Measurements from ENCODE around the gene CITED2.

CITED2 gene

GRCh38 chr6:139337001-139337400, 37.4 kb downstream of the CITED2 start:
- DNase-seq (ENCODE audit: extremely low read depth, low read depth), result no peak
- TF ChIP-seq CTCF (IDR thresholded peaks at IDR 0.05; ENCODE audit: low read depth, low read length), result no peak

- DNase-seq (ENCODE audit: extremely low read depth, low read depth), result no peak
- no peak for TF ChIP-seq CTCF (IDR thresholded peaks at IDR 0.05; ENCODE audit: low read depth, low read length)
Measured at GRCh38 chr6:139336488-139336887, 38.0 kb downstream of the CITED2 start.

- TF ChIP-seq CTCF (IDR thresholded peaks at IDR 0.05; ENCODE audit: low read depth, low read length), result no peak
- no peak for DNase-seq (ENCODE audit: extremely low read depth, low read depth)
Measured at GRCh38 chr6:139335447-139336210, 38.8 kb downstream of the CITED2 start.

GRCh38 chr6:139334806-139335446, 39.5 kb downstream of the CITED2 start:
- TF ChIP-seq CTCF (IDR thresholded peaks at IDR 0.05; ENCODE audit: low read depth, low read length), result no peak
- DNase-seq (ENCODE audit: extremely low read depth, low read depth), result peak; percentile 75

- TF ChIP-seq CTCF (IDR thresholded peaks at IDR 0.05; ENCODE audit: low read depth, low read length), result no peak
- no peak for DNase-seq (ENCODE audit: extremely low read depth, low read depth)
Measured at GRCh38 chr6:139330826-139331500, 43.5 kb downstream of the CITED2 start.

- DNase-seq (ENCODE audit: extremely low read depth, low read depth), result no peak
- TF ChIP-seq CTCF (IDR thresholded peaks at IDR 0.05; ENCODE audit: low read depth, low read length), result no peak
Measured at GRCh38 chr6:139330306-139330705, 44.1 kb downstream of the CITED2 start.

GRCh38 chr6:139329224-139329623, 45.2 kb downstream of the CITED2 start:
- no peak for DNase-seq (ENCODE audit: extremely low read depth, low read depth)
- no peak for TF ChIP-seq CTCF (IDR thresholded peaks at IDR 0.05; ENCODE audit: low read depth, low read length)

Data from AG09319 (cell line).